H9 (cell line): ENCODE data around the gene SYT7. TPM values are rescaled to one million over a fixed set of nuclear protein-coding genes. Genes with fewer than 3 reads are reported as not detected.

Source experiments
- DNase-seq: peaks from one replicate; pipeline ENCODE4 v3.0.0-alpha.2; 2017
- H2AFZ ChIP-seq: one replicate; pipeline ENCODE4 v1.6.1; 2013; ENCODE audit warnings: mild to moderate bottlenecking, low read length, control low read depth, moderate library complexity
- H2AK5ac ChIP-seq: 2 replicates; pipeline ENCODE4 v1.6.1; 2013; ENCODE audit warnings: low read length, control low read depth, mixed read lengths; ENCODE audit not compliant: insufficient read length
- H2BK120ac ChIP-seq: one replicate; pipeline ENCODE4 v1.6.1; 2013; ENCODE audit warnings: low read depth, mild to moderate bottlenecking, low read length, control low read depth, inconsistent platforms; ENCODE audit not compliant: poor library complexity, severe bottlenecking
- H2BK12ac ChIP-seq: 2 replicates; pipeline ENCODE4 v1.6.1; 2013; ENCODE audit warnings: low read length, control low read depth, mixed read lengths, low read depth; ENCODE audit not compliant: insufficient read length
- H2BK15ac ChIP-seq: 2 replicates; pipeline ENCODE4 v1.6.1; 2013; ENCODE audit warnings: low read depth, low read length, control low read depth
- H2BK20ac ChIP-seq: one replicate; pipeline ENCODE4 v1.6.1; 2013; ENCODE audit warnings: low read depth, mild to moderate bottlenecking, low read length, control low read depth, inconsistent platforms; ENCODE audit not compliant: poor library complexity, severe bottlenecking
- H2BK5ac ChIP-seq: 2 replicates; pipeline ENCODE4 v1.6.1; 2013; ENCODE audit warnings: low read length, control low read depth, mixed read lengths; ENCODE audit not compliant: insufficient read length
- H3K14ac ChIP-seq: 2 replicates; pipeline ENCODE4 v1.6.1; 2013; ENCODE audit warnings: low read length, control low read depth; ENCODE audit not compliant: insufficient read depth
- H3K18ac ChIP-seq: 2 replicates; pipeline ENCODE4 v1.6.1; 2013; ENCODE audit warnings: low read depth, mild to moderate bottlenecking, mixed read lengths, low read length, control low read depth; ENCODE audit not compliant: insufficient read length
- H3K23ac ChIP-seq: 2 replicates; pipeline ENCODE4 v1.6.1; 2013; ENCODE audit warnings: low read length, control low read depth, mixed read lengths, low read depth; ENCODE audit not compliant: insufficient read length
- H3K23me2 ChIP-seq: 2 replicates; pipeline ENCODE4 v1.6.1; 2013; ENCODE audit warnings: low read depth, mild to moderate bottlenecking, mixed read lengths, low read length, control low read depth; ENCODE audit not compliant: insufficient read length, poor library complexity, severe bottlenecking
- H3K27ac ChIP-seq: 2 replicates; pipeline ENCODE4 v1.5.1; 2013; ENCODE audit warnings: low read length, control low read depth, mixed read lengths, low read depth; ENCODE audit not compliant: insufficient read length
- H3K27me3 ChIP-seq: 2 replicates; pipeline ENCODE4 v1.6.1; 2013; ENCODE audit warnings: low read length, control low read depth, inconsistent platforms; ENCODE audit not compliant: insufficient read depth
- H3K4ac ChIP-seq: 2 replicates; pipeline ENCODE4 v1.6.1; 2013; ENCODE audit warnings: low read depth, mild to moderate bottlenecking, control low read depth, inconsistent platforms, low read length, moderate library complexity
- H3K4me1 ChIP-seq: 2 replicates; pipeline ENCODE4 v1.6.1; 2013; ENCODE audit warnings: low read length, control low read depth, inconsistent platforms; ENCODE audit not compliant: insufficient read depth
- H3K4me2 ChIP-seq: 2 replicates; pipeline ENCODE4 v1.6.1; 2013; ENCODE audit warnings: low read length, control low read depth, mixed read lengths; ENCODE audit not compliant: insufficient read length, insufficient read depth
- H3K56ac ChIP-seq: 2 replicates; pipeline ENCODE4 v1.6.1; 2013; ENCODE audit warnings: low read depth, mild to moderate bottlenecking, mixed read lengths, low read length, control low read depth; ENCODE audit not compliant: insufficient read length
- H3K79me1 ChIP-seq: 2 replicates; pipeline ENCODE4 v1.6.1; 2013; ENCODE audit warnings: low read depth, mild to moderate bottlenecking, moderate library complexity, low read length, control low read depth, inconsistent platforms; ENCODE audit not compliant: insufficient read depth, poor library complexity, severe bottlenecking
- H3K79me2 ChIP-seq: 2 replicates; pipeline ENCODE4 v1.6.1; 2013; ENCODE audit warnings: low read length, control low read depth, inconsistent platforms; ENCODE audit not compliant: insufficient read depth
- H3K9ac ChIP-seq: 2 replicates; pipeline ENCODE4 v1.6.1; 2013; ENCODE audit warnings: low read length, control low read depth, mixed read lengths; ENCODE audit not compliant: insufficient read length; ENCODE audit errors: extremely low read depth
- H3K9me3 ChIP-seq: one replicate; pipeline ENCODE4 v1.6.1; 2013; ENCODE audit warnings: low read depth, low read length, inconsistent platforms; ENCODE audit not compliant: control insufficient read depth
- H3T11ph ChIP-seq: one replicate; pipeline ENCODE4 v1.6.1; 2013; ENCODE audit warnings: mild to moderate bottlenecking, low read length, control low read depth, inconsistent platforms
- H4K20me1 ChIP-seq: one replicate; pipeline ENCODE4 v1.6.1; 2013; ENCODE audit not compliant: control insufficient read depth, insufficient read length, insufficient read depth
- H4K5ac ChIP-seq: 2 replicates; pipeline ENCODE4 v1.6.1; 2013; ENCODE audit warnings: low read depth, mild to moderate bottlenecking, mixed read lengths, low read length, control low read depth; ENCODE audit not compliant: insufficient read length
- H4K8ac ChIP-seq: replicated peaks from 2 replicates; pipeline ENCODE4 v1.6.1; 2013; ENCODE audit warnings: low read length, control low read depth, mixed read lengths, low read depth; ENCODE audit not compliant: insufficient read length
- H4K91ac ChIP-seq: 2 replicates; pipeline ENCODE4 v1.6.1; 2013; ENCODE audit warnings: low read depth, mild to moderate bottlenecking, moderate library complexity, mixed read lengths, low read length, control low read depth; ENCODE audit not compliant: insufficient read length
- H3K27ac Mint-ChIP-seq, 3 experiments: 2 replicates in 2 of 3; 3 replicates in 1 of 3; pipeline ENCODE4 v1.8.0; 2020 to 2021; ENCODE audit warnings: mixed read lengths in 3 of 3, mild to moderate bottlenecking in 1 of 3, moderate library complexity in 1 of 3
- H3K27me3 Mint-ChIP-seq: 2 replicates; pipeline ENCODE4 v1.8.0; 2021; ENCODE audit warnings: low read depth, mild to moderate bottlenecking, moderate library complexity, mixed read lengths
- H3K36me3 Mint-ChIP-seq, 3 experiments: 2 replicates in 2 of 3; 3 replicates in 1 of 3; pipeline ENCODE4 v1.8.0; 2020 to 2021; ENCODE audit warnings: low read depth in 3 of 3, mixed read lengths in 3 of 3; ENCODE audit not compliant: insufficient read depth in 1 of 3
- H3K4me1 Mint-ChIP-seq, 2 experiments: 2 replicates each; pipeline ENCODE4 v1.8.0; 2020; ENCODE audit warnings: mixed read lengths in 2 of 2
- H3K4me3 Mint-ChIP-seq, 2 experiments: 2 replicates in 1 of 2; 3 replicates in 1 of 2; pipeline ENCODE4 v1.8.0; 2020 to 2021; ENCODE audit warnings: mild to moderate bottlenecking in 2 of 2, mixed read lengths in 2 of 2, moderate library complexity in 1 of 2
- H3K9me3 Mint-ChIP-seq, 2 experiments: 2 replicates in 1 of 2; 3 replicates in 1 of 2; pipeline ENCODE4 v1.8.0; 2020; ENCODE audit warnings: mild to moderate bottlenecking in 2 of 2, mixed read lengths in 2 of 2, moderate library complexity in 1 of 2
- WGBS: extraction: QIAGEN DNeasy Blood & Tissue Kit; methylation state at CpG from one replicate; pipeline ENCODE4 v1.1.7; 2013; ENCODE audit warnings: missing lambda C conversion rate, low lambda C conversion rate, mixed read lengths; ENCODE audit not compliant: insufficient read length; ENCODE audit errors: extremely low coverage; 5-methylcytosine and 5-hydroxymethylcytosine counted together
- total RNA-seq: library from RNA; stranded (reverse); gene quantifications from 2 replicates; pipeline ENCODE4 v1.2.1, GENCODE V29; 2021
- TF ChIP-seq, protein P1 (sequence below): fragments of 200-600 bp; sonication (generic); conservative IDR thresholded peaks from 3 replicates; pipeline ENCODE4 v1.8.0; 2021; ENCODE audit warnings: antibody characterized with exemption, mild to moderate bottlenecking

SYT7 gene
- total RNA-seq, 1 experiment from 2014 or later: 8.8 TPM

- Histone ChIP-seq H3K23ac (no peak overlapping the region), H3K4me2 (no peak overlapping the region), H3K27me3 (no peaks in the 10 kb centered on the region), H3K18ac (no peak overlapping the region), H3T11ph (no peak overlapping the region), H2AK5ac (no peak overlapping the region), H2BK12ac (no peak overlapping the region), H3K56ac (no peak overlapping the region), H3K79me2 (no peaks in the 10 kb centered on the region), H3K4ac (no peak overlapping the region), H3K23me2 (no peaks in the 10 kb centered on the region), H3K79me1 (no peaks in the 10 kb centered on the region), H2BK20ac (no peak overlapping the region), H2BK5ac (no peak overlapping the region), H3K9ac (no peak overlapping the region), H2AFZ (no peak overlapping the region), H3K4me1 (peaks cover 2% of the 10 kb centered on the region; the same call in 1 of the 2 replicates), H2BK120ac (no peak overlapping the region), H3K14ac (no peak overlapping the region; the same call in 1 of the 2 replicates), H4K8ac (no peak overlapping the region), H3K9me3 (no peaks in the 10 kb centered on the region), H4K91ac (no peak overlapping the region), H4K5ac (no peak overlapping the region), H4K20me1 (no peaks in the 10 kb centered on the region), H3K27ac (no peak overlapping the region), H2BK15ac (no peak overlapping the region)
- peaks cover 11% of the 10 kb centered on the region for H3K27me3 Mint-ChIP-seq
- H3K4me1 Mint-ChIP-seq: peaks cover 35 to 47% of the 10 kb centered on the region in 2 experiments
- peak overlapping the region; percentile 48 to 59 (median 51); a peak in 5 of 7 replicates for H3K27ac Mint-ChIP-seq
- no CpG with 5 or more reads among the region's 13 CpGs for WGBS
- H3K4me3 Mint-ChIP-seq: peak overlapping the region; percentile 24 to 43; a peak in 2 of 5 replicates
- DNase-seq: no peak
- H3K36me3 Mint-ChIP-seq: no peaks in the 10 kb centered on the region
- H3K9me3 Mint-ChIP-seq: no peaks in the 10 kb centered on the region
- TF ChIP-seq, protein P1, sequence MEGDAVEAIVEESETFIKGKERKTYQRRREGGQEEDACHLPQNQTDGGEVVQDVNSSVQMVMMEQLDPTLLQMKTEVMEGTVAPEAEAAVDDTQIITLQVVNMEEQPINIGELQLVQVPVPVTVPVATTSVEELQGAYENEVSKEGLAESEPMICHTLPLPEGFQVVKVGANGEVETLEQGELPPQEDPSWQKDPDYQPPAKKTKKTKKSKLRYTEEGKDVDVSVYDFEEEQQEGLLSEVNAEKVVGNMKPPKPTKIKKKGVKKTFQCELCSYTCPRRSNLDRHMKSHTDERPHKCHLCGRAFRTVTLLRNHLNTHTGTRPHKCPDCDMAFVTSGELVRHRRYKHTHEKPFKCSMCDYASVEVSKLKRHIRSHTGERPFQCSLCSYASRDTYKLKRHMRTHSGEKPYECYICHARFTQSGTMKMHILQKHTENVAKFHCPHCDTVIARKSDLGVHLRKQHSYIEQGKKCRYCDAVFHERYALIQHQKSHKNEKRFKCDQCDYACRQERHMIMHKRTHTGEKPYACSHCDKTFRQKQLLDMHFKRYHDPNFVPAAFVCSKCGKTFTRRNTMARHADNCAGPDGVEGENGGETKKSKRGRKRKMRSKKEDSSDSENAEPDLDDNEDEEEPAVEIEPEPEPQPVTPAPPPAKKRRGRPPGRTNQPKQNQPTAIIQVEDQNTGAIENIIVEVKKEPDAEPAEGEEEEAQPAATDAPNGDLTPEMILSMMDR: no peak
These were observed 19.3 kb upstream of the SYT7 start for GRCh38 chr11:61599968-61600710.
